ENCODE results near the gene RPUSD4. TPM values are rescaled to one million over a fixed set of nuclear protein-coding genes. Genes with fewer than 3 reads are reported as not detected.

Gene RPUSD4
- total RNA-seq, 2 experiments from 2014 or later: 29.1 to 36.2 TPM

- Histone ChIP-seq H3K36me3 (ENCODE audit: insufficient read depth, low read length) (peaks cover 44% of the 10 kb centered on the region), H3K4me1 (ENCODE audit: insufficient read depth, low read length, poor library complexity, severe bottlenecking) (no peaks in the 10 kb centered on the region), H3K4me2 (ENCODE audit: low read length) (no peak overlapping the region), H2AFZ (ENCODE audit: low read length) (no peak overlapping the region), H4K20me1 (ENCODE audit: insufficient read depth, low read length) (no peaks in the 10 kb centered on the region), H3K9me3 (ENCODE audit: low read length) (peaks cover 55% of the 10 kb centered on the region), H3K9me2 (ENCODE audit: insufficient read depth, low read length) (no peaks in the 10 kb centered on the region), H3K4me3 (ENCODE audit: low read depth, low read length, poor library complexity, severe bottlenecking) (no peak overlapping the region), H3K27ac (ENCODE audit: low read depth, low read length, poor library complexity, severe bottlenecking) (no peak overlapping the region), H3K79me2 (ENCODE audit: insufficient read depth, low read depth, low read length) (peaks cover 38% of the 10 kb centered on the region; the same call in 1 of the 2 replicates)
- BruUV-seq (replicated peaks): no TSS peak
- ChIA-PET CTCF (ENCODE audit: unreplicated experiment) (no interaction called here), POLR2A (interaction anchor here (0.6 kb wide), 1 partner anchor 55 kb away, joined by 6 read pairs; no protein-coding TSS in a partner anchor)
- TF ChIP-seq EZH2phosphoT487 (IDR thresholded peaks at IDR 0.05; ENCODE audit: borderline replicate concordance, low read depth, low read length) (no peak), CTCF (conservative IDR thresholded peaks at IDR 0.05; ENCODE audit: low read length) (no peak)
- DNase-seq (ENCODE audit: low spot score): no peak
- intact Hi-C loops (cut with micrococcal nuclease; ENCODE audit: unreplicated experiment): no loop called here
These were observed 13.8 kb upstream of the RPUSD4 start for GRCh38 chr11:126225295-126225665.

DNA sequence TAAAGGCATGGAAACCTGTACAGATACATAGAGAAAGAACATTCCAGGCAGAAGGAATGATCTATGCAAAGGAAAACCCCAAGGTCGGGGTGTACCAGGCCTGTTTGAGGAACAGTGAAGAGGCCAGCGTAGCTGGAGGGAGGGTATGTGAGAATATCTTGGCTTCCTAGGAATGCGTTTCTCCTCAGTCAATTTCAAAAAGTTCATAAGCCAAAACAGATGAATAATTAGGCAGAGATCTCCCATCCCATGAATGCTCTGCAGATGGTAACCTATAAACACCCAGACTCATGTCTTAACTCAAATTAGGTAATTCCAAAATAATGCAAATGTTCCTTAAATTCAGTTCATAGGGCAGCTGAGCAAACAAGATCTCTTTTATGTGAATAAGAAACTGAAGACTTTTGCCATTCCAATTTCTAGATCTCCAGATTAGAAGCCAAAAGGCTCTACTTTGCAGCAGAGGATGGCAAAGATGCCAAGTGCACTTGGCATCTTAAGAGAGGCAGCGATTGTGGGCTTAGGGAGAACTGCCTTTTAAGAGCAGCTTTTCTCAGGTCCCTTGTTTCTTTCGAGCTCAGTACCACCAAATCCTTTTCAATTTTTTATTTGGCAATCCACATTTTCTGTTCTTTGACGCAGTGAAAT lies 13.3 kb upstream of the RPUSD4 start:
- Histone ChIP-seq H3K4me3 (ENCODE audit: low read depth, low read length, poor library complexity, severe bottlenecking) (no peak overlapping the region), H3K79me2 (ENCODE audit: insufficient read depth, low read depth, low read length) (peaks cover 43% of the 10 kb centered on the region; the same call in 1 of the 2 replicates), H3K36me3 (ENCODE audit: insufficient read depth, low read length) (peaks cover 39% of the 10 kb centered on the region), H3K4me1 (ENCODE audit: insufficient read depth, low read length, poor library complexity, severe bottlenecking) (no peaks in the 10 kb centered on the region), H2AFZ (ENCODE audit: low read length) (no peak overlapping the region), H3K9me3 (ENCODE audit: low read length) (peaks cover 55% of the 10 kb centered on the region), H4K20me1 (ENCODE audit: insufficient read depth, low read length) (no peaks in the 10 kb centered on the region), H3K27ac (ENCODE audit: low read depth, low read length, poor library complexity, severe bottlenecking) (no peak overlapping the region), H3K9me2 (ENCODE audit: insufficient read depth, low read length) (no peaks in the 10 kb centered on the region), H3K4me2 (ENCODE audit: low read length) (no peak overlapping the region)
- DNase-seq (ENCODE audit: low spot score): no peak
- POLR2A ChIA-PET: interaction anchor here (0.6 kb wide), 1 partner anchor 55 kb away, joined by 6 read pairs; no protein-coding TSS in a partner anchor
- BruUV-seq (replicated peaks): no TSS peak
- CTCF ChIA-PET (ENCODE audit: unreplicated experiment): no interaction called here
- intact Hi-C loops (cut with micrococcal nuclease; ENCODE audit: unreplicated experiment): no loop called here
- TF ChIP-seq EZH2phosphoT487 (IDR thresholded peaks at IDR 0.05; ENCODE audit: borderline replicate concordance, low read depth, low read length) (no peak), CTCF (conservative IDR thresholded peaks at IDR 0.05; ENCODE audit: low read length) (no peak)

DNA sequence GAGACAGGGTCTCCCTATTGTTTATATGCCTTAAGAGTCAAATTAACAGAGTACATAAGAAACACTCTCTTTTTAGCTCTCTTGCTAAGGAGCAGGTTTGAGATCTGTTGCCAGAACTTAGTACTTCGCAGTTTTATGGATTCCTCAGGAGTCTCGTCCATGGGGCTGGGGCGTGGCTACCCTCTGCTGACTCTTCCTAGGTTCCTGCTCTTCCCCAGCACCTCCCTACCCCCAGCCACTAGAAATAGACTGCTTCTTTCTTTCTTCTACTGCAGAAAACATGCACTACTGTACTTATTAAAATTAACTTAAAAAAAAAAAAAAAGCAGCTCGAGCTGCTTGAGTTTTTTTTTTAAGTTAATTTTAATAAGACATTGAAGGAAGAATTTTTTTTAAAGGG lies 8.1 kb upstream of the RPUSD4 start:
- Histone ChIP-seq H3K4me2 (ENCODE audit: low read length) (no peak overlapping the region), H2AFZ (ENCODE audit: low read length) (no peak overlapping the region), H3K9me2 (ENCODE audit: insufficient read depth, low read length) (no peaks in the 10 kb centered on the region), H3K4me1 (ENCODE audit: insufficient read depth, low read length, poor library complexity, severe bottlenecking) (peaks cover 12% of the 10 kb centered on the region), H4K20me1 (ENCODE audit: insufficient read depth, low read length) (no peaks in the 10 kb centered on the region; the same call in 1 of the 2 replicates), H3K27ac (ENCODE audit: low read depth, low read length, poor library complexity, severe bottlenecking) (no peak overlapping the region), H3K36me3 (ENCODE audit: insufficient read depth, low read length) (peaks cover 18% of the 10 kb centered on the region), H3K79me2 (ENCODE audit: insufficient read depth, low read depth, low read length) (peaks cover 58% of the 10 kb centered on the region; the same call in 1 of the 2 replicates), H3K9me3 (ENCODE audit: low read length) (peaks cover 19% of the 10 kb centered on the region), H3K4me3 (ENCODE audit: low read depth, low read length, poor library complexity, severe bottlenecking) (no peak overlapping the region)
- ChIA-PET POLR2A (interaction anchor here (0.6 to 1.2 kb wide), 4 partner anchors 9 to 731 kb away, joined by 3 read pairs; no protein-coding TSS in a partner anchor), CTCF (ENCODE audit: unreplicated experiment) (no interaction called here)
- DNase-seq (ENCODE audit: low spot score): no peak
- intact Hi-C loops (cut with micrococcal nuclease; ENCODE audit: unreplicated experiment): no loop called here
- TF ChIP-seq CTCF (conservative IDR thresholded peaks at IDR 0.05; ENCODE audit: low read length): no peak
- TF ChIP-seq EZH2phosphoT487 (IDR thresholded peaks at IDR 0.05; ENCODE audit: borderline replicate concordance, low read depth, low read length): no peak
- BruUV-seq (replicated peaks): no TSS peak
